HL-60 (cell line): ENCODE results near the gene GLRX5.

ENCODE experiments used
- GABPA ChIP-seq: IDR thresholded peaks from 2 replicates; pipeline ENCODE4 v1.6.1; 2012; ENCODE audit warnings: low read depth
- POLR2AphosphoS5 ChIP-seq: IDR thresholded peaks from 2 replicates; pipeline ENCODE4 v1.6.1; 2012; ENCODE audit warnings: low read depth
- TF ChIP-seq, protein P1 (sequence below): IDR thresholded peaks from one replicate; pipeline ENCODE4 v1.5.1; 2011; ENCODE audit warnings: low read length, control low read depth, inconsistent platforms; ENCODE audit not compliant: insufficient read depth

- TF ChIP-seq, protein P1, sequence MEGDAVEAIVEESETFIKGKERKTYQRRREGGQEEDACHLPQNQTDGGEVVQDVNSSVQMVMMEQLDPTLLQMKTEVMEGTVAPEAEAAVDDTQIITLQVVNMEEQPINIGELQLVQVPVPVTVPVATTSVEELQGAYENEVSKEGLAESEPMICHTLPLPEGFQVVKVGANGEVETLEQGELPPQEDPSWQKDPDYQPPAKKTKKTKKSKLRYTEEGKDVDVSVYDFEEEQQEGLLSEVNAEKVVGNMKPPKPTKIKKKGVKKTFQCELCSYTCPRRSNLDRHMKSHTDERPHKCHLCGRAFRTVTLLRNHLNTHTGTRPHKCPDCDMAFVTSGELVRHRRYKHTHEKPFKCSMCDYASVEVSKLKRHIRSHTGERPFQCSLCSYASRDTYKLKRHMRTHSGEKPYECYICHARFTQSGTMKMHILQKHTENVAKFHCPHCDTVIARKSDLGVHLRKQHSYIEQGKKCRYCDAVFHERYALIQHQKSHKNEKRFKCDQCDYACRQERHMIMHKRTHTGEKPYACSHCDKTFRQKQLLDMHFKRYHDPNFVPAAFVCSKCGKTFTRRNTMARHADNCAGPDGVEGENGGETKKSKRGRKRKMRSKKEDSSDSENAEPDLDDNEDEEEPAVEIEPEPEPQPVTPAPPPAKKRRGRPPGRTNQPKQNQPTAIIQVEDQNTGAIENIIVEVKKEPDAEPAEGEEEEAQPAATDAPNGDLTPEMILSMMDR = no peak
- TF ChIP-seq GABPA (no peak), POLR2AphosphoS5 (no peak)
Observed at GRCh38 chr14:95500772-95501401, 34.0 kb upstream of the GLRX5 start.
